ENCODE results near the gene TSPAN14. TPM values are rescaled to one million over a fixed set of nuclear protein-coding genes. Genes with fewer than 3 reads are reported as not detected.
A peak's percentile ranks its signal among the peaks of the same experiment; 100 is the strongest.

TSPAN14 gene
- total and polyA plus RNA-seq, 10 of the 15 experiments (the other 5 are each of a cell fraction or from before 2014, with no cell fraction given): 2.5 to 31.7 (median 17.9) TPM

DNA sequence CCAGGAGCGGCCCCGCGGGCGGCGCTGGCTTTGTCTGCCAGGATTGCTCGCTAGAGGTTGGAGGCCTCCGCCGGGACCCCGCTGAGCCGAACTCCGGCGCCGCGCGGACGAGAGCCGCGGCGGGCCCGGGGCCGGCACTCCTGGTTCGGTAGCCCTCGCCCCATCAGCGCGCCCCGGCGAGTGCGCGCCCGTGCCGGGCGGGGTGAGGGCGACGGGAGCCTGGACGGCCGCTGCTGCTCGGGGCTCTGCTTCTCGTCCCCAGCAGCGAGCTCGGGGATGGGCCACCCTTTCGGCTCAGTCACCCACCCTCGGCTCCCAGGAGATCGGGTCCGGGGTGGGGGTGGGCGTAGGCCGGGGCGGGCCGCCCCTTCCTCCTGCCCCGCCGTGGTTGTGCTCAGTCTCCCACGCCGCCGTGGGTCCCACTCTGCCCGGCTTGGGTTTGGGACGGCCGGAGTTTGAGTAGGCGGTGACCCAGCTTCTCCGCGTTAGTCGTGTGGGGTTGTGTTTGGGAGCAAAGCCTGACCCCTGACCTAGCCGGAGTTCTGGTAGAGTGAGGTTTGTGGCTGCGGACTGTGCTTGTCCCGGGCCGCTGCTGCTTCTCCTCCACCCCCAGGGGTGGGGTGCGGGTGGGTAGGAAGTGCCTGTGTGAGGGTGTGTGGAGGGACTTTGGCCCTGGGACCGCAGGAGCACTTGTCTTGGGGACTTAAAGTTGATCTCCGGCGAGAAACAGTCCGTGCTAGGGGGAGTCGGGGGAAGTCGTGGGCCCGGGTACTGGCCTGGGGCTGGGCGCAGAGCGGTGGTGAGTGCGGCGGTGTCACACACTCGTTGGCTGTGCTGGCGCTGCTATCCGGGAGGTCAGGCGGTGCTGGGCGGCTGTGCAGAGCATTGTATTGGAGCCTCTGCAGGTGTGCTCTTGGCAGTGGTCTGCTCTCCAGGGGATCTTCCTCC is 677 bp downstream of the TSPAN14 start:
- peak overlapping the region; percentile 90 for H3K4me2 ChIP-seq (ENCODE audit: control insufficient read depth, insufficient read depth)
- peak overlapping the region; percentile 67 for H3K27ac ChIP-seq (ENCODE audit: control insufficient read depth, insufficient read depth)
- ChIA-PET CTCF (interaction anchor here (3.3 to 21.5 kb wide), 2 partner anchors 17 to 46 kb away, joined by 22 to 402 read pairs; no protein-coding TSS in a partner anchor), POLR2A (interaction anchor here (3.6 to 9.6 kb wide), 2 partner anchors 15 to 48 kb away, joined by 30 to 190 read pairs; no protein-coding TSS in a partner anchor), RAD21 (ENCODE audit: unreplicated experiment) (interaction anchor here (0.9 to 21.4 kb wide), 4 partner anchors 10 to 47 kb away, joined by 3 to 412 read pairs (median 25); no protein-coding TSS in a partner anchor), SMC1A (ENCODE audit: uncharacterized antibody, unreplicated experiment) (interaction anchor here (12.2 to 36.0 kb wide), 2 partner anchors 16 to 51 kb away, joined by 192 to 1038 read pairs; no protein-coding TSS in a partner anchor)
- H3K9me3 ChIP-seq (replicated peaks; ENCODE audit: control insufficient read depth, insufficient read depth, low read length): peaks cover 3% of the 10 kb centered on the region; the same call in 1 of the 3 replicates
- BruUV-seq (replicated peaks): no TSS peak
- intact Hi-C loops (cut with micrococcal nuclease; ENCODE audit: unreplicated experiment) (loop anchor here (5.0 to 10.0 kb wide), 3 partner anchors 48 to 650 kb away; no protein-coding TSS in a partner anchor), in situ Hi-C loops (cut with MboI) (no loop called here)
- no peaks in the 10 kb centered on the region; the same call in 1 of the 2 replicates for H4K20me1 ChIP-seq (ENCODE audit: control insufficient read depth, insufficient read depth)
- no peak for TF ChIP-seq GABPA (IDR thresholded peaks at IDR 0.05; ENCODE audit: low read depth)
- TF ChIP-seq RELA (IDR thresholded peaks at IDR 0.05; ENCODE audit: borderline replicate concordance, partially characterized antibody): peak; percentile 21
- TF ChIP-seq NBN (IDR thresholded peaks at IDR 0.05): peak; percentile 55; the same call in 1 of the 2 replicates
- 0 out of 2 replicates have a peak, but pooled peaks have one; percentile 8 for TF ChIP-seq TCF3 (IDR thresholded peaks at IDR 0.05; ENCODE audit: borderline replicate concordance, insufficient read depth, low read depth, low read length)
- peak; percentile 23; the same call in 1 of the 2 replicates for TF ChIP-seq RUNX3 (IDR thresholded peaks at IDR 0.05; ENCODE audit: low read length)
- TF ChIP-seq, protein P1, sequence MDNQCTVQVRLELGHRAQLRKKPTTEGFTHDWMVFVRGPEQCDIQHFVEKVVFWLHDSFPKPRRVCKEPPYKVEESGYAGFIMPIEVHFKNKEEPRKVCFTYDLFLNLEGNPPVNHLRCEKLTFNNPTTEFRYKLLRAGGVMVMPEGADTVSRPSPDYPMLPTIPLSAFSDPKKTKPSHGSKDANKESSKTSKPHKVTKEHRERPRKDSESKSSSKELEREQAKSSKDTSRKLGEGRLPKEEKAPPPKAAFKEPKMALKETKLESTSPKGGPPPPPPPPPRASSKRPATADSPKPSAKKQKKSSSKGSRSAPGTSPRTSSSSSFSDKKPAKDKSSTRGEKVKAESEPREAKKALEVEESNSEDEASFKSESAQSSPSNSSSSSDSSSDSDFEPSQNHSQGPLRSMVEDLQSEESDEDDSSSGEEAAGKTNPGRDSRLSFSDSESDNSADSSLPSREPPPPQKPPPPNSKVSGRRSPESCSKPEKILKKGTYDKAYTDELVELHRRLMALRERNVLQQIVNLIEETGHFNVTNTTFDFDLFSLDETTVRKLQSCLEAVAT (IDR thresholded peaks at IDR 0.05): 0 out of 2 replicates have a peak, but pooled peaks have one; percentile 39
- peak in 1 of 2 experiments; percentile 42; a peak in 1 of 4 replicates for TF ChIP-seq BHLHE40 (IDR thresholded peaks at IDR 0.05; ENCODE audit: borderline replicate concordance in 1 of 2, low read depth in 2 of 2, low read length in 1 of 2)
- 0 out of 2 replicates have a peak, but pooled peaks have one; percentile 22 for TF ChIP-seq MYB (IDR thresholded peaks at IDR 0.05; ENCODE audit: borderline replicate concordance, low read depth, low read length)
- peak; percentile 26 for TF ChIP-seq DPF2 (IDR thresholded peaks at IDR 0.05)
- no peak for TF ChIP-seq MYC (IDR thresholded peaks at IDR 0.05; ENCODE audit: insufficient read depth, insufficient read length, insufficient replicate concordance, low read length, severe bottlenecking)
- no peak for TF ChIP-seq SUZ12 (IDR thresholded peaks at IDR 0.05; ENCODE audit: unreplicated experiment)
- 0 out of 2 replicates have a peak, but pooled peaks have one; percentile 32 for TF ChIP-seq MTA2 (IDR thresholded peaks at IDR 0.05; ENCODE audit: low read depth)
- TF ChIP-seq LARP7 (IDR thresholded peaks at IDR 0.05): peak; percentile 85
- TF ChIP-seq, protein P2, sequence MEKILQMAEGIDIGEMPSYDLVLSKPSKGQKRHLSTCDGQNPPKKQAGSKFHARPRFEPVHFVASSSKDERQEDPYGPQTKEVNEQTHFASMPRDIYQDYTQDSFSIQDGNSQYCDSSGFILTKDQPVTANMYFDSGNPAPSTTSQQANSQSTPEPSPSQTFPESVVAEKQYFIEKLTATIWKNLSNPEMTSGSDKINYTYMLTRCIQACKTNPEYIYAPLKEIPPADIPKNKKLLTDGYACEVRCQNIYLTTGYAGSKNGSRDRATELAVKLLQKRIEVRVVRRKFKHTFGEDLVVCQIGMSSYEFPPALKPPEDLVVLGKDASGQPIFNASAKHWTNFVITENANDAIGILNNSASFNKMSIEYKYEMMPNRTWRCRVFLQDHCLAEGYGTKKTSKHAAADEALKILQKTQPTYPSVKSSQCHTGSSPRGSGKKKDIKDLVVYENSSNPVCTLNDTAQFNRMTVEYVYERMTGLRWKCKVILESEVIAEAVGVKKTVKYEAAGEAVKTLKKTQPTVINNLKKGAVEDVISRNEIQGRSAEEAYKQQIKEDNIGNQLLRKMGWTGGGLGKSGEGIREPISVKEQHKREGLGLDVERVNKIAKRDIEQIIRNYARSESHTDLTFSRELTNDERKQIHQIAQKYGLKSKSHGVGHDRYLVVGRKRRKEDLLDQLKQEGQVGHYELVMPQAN (conservative IDR thresholded peaks at IDR 0.05): peak; percentile 42
- TF ChIP-seq NR2F1 (conservative IDR thresholded peaks at IDR 0.05): peak; percentile 34
- peak; percentile 59 for TF ChIP-seq GATAD2B (conservative IDR thresholded peaks at IDR 0.05; ENCODE audit: low read depth)
- peaks cover 48% of the 10 kb centered on the region for H3K79me2 ChIP-seq (ENCODE audit: control insufficient read depth, insufficient read depth, low read length)
- ATAC-seq (peak; percentile 33), FAIRE-seq (no peak), DNase-seq (ENCODE audit: low read depth, low spot score) (no peak)
- peaks cover 46% of the 10 kb centered on the region for H3K4me1 ChIP-seq (ENCODE audit: control insufficient read depth, insufficient read depth, low read length)
- no peaks in the 10 kb centered on the region for H3K36me3 ChIP-seq (ENCODE audit: control insufficient read depth in 2 of 2, insufficient read depth in 2 of 2, low read length in 1 of 2)
- peak overlapping the region; percentile 92 for H3K4me3 ChIP-seq
- WGBS (ENCODE audit: insufficient coverage, insufficient replicate concordance, low lambda C conversion rate, missing lambda C conversion rate): under 1% methylated on average over 62 of the region's 81 CpGs
- peak overlapping the region; percentile 86 for H3K9ac ChIP-seq (ENCODE audit: control insufficient read depth, insufficient read depth, low read length)
- H3K27me3 ChIP-seq (replicated peaks in 1 of 2; ENCODE audit: control insufficient read depth in 2 of 2, insufficient read depth in 2 of 2, low read length in 1 of 2): no peaks in the 10 kb centered on the region
- H2AFZ ChIP-seq (ENCODE audit: control insufficient read depth, low read depth, low read length): peak overlapping the region; percentile 54
